Mesenchymal stem cell (in vitro differentiated cells and primary cell): Measurements from ENCODE around the gene TESMIN.

ENCODE experiments used
- DNase-seq: peaks from one replicate; pipeline ENCODE4 v3.0.0-alpha.2; 2013
- H2AFZ ChIP-seq: one replicate; pipeline ENCODE4 v1.6.1; 2013; ENCODE audit warnings: low read depth, mild to moderate bottlenecking, control low read depth, inconsistent platforms, low read length, moderate library complexity
- H2AK5ac ChIP-seq: 2 replicates; pipeline ENCODE4 v1.6.1; 2013; ENCODE audit warnings: low read length, moderate library complexity, mild to moderate bottlenecking, inconsistent platforms; ENCODE audit not compliant: severe bottlenecking
- H2BK120ac ChIP-seq: one replicate; pipeline ENCODE4 v1.6.1; 2013; ENCODE audit warnings: low read depth, mild to moderate bottlenecking, inconsistent platforms, low read length, moderate library complexity
- H2BK12ac ChIP-seq, 2 experiments: one replicate each; pipeline ENCODE4 v1.6.1; 2013; ENCODE audit warnings: inconsistent platforms in 2 of 2, low read length in 2 of 2, mild to moderate bottlenecking in 2 of 2, moderate library complexity in 2 of 2, control low read depth in 1 of 2
- H2BK15ac ChIP-seq: one replicate; pipeline ENCODE4 v1.6.1; 2013; ENCODE audit warnings: mild to moderate bottlenecking, low read depth, inconsistent platforms; ENCODE audit not compliant: poor library complexity, severe bottlenecking
- H2BK5ac ChIP-seq: 2 replicates; pipeline ENCODE4 v1.6.1; 2013; ENCODE audit warnings: low read depth, mild to moderate bottlenecking, low read length, control low read depth, inconsistent platforms; ENCODE audit not compliant: poor library complexity, severe bottlenecking
- H3K14ac ChIP-seq, 2 experiments: one replicate each; pipeline ENCODE4 v1.6.1; 2013; ENCODE audit warnings: inconsistent platforms in 2 of 2, low read length in 2 of 2, control low read depth in 1 of 2, mild to moderate bottlenecking in 1 of 2, moderate library complexity in 1 of 2
- H3K18ac ChIP-seq, 2 experiments: one replicate each; pipeline ENCODE4 v1.6.1; 2013; ENCODE audit warnings: inconsistent platforms in 2 of 2, low read length in 2 of 2, control low read depth in 1 of 2, low read depth in 1 of 2, mild to moderate bottlenecking in 1 of 2
- H3K23ac ChIP-seq, 2 experiments: one replicate each; pipeline ENCODE4 v1.6.1; 2013; ENCODE audit warnings: inconsistent platforms in 2 of 2, low read length in 2 of 2, mild to moderate bottlenecking in 2 of 2, moderate library complexity in 2 of 2, control low read depth in 1 of 2
- H3K27ac ChIP-seq: 2 replicates; pipeline ENCODE4 v1.5.1; 2013; ENCODE audit warnings: mild to moderate bottlenecking, moderate library complexity, low read length, control low read depth, inconsistent platforms; ENCODE audit not compliant: poor library complexity, severe bottlenecking
- H3K27me3 ChIP-seq, 2 experiments: 2 replicates each; pipeline versions ENCODE4 v1.6.1 to v1.7.0; 2013; ENCODE audit warnings: low read length in 2 of 2, mild to moderate bottlenecking in 2 of 2, moderate library complexity in 2 of 2, control low read depth in 1 of 2, inconsistent platforms in 1 of 2; ENCODE audit not compliant: control insufficient read depth in 1 of 2, insufficient read depth in 1 of 2
- H3K36me3 ChIP-seq, 2 experiments: 2 replicates each; pipeline versions ENCODE4 v1.6.1 to v1.7.0; 2013; ENCODE audit warnings: low read length in 2 of 2, control low read depth in 1 of 2, inconsistent platforms in 1 of 2, low read depth in 1 of 2, mild to moderate bottlenecking in 1 of 2; ENCODE audit not compliant: insufficient read depth in 2 of 2, control insufficient read depth in 1 of 2
- H3K4ac ChIP-seq, 2 experiments: one replicate each; pipeline ENCODE4 v1.6.1; 2013; ENCODE audit warnings: inconsistent platforms in 2 of 2, low read length in 2 of 2, mild to moderate bottlenecking in 2 of 2, moderate library complexity in 2 of 2, control low read depth in 1 of 2, low read depth in 1 of 2
- H3K4me1 ChIP-seq: 2 replicates; pipeline ENCODE4 v1.6.1; 2013; ENCODE audit warnings: low read depth, low read length, control low read depth; ENCODE audit not compliant: control insufficient read depth, insufficient read depth
- H3K4me2 ChIP-seq: 2 replicates; pipeline ENCODE4 v1.6.1; 2013; ENCODE audit warnings: low read length, mild to moderate bottlenecking, inconsistent platforms; ENCODE audit not compliant: poor library complexity, severe bottlenecking
- H3K4me3 ChIP-seq, 2 experiments: 2 replicates each; pipeline versions ENCODE4 v1.5.1 to v1.7.0; 2013; ENCODE audit warnings: low read length in 2 of 2, mild to moderate bottlenecking in 2 of 2, control low read depth in 1 of 2, low read depth in 1 of 2; ENCODE audit not compliant: insufficient read depth in 1 of 2
- H3K79me1 ChIP-seq: replicated peaks from 2 replicates; pipeline ENCODE4 v1.6.1; 2013; ENCODE audit warnings: mild to moderate bottlenecking, control low read depth, low read length, inconsistent platforms; ENCODE audit not compliant: poor library complexity, severe bottlenecking
- H3K9ac ChIP-seq: 2 replicates; pipeline ENCODE4 v1.7.0; 2013; ENCODE audit warnings: mild to moderate bottlenecking, low read length, moderate library complexity
- H3K9me3 ChIP-seq: 2 replicates; pipeline ENCODE4 v1.7.0; 2013; ENCODE audit warnings: mild to moderate bottlenecking, low read length; ENCODE audit not compliant: control insufficient read depth
- H4K8ac ChIP-seq: one replicate; pipeline ENCODE4 v1.6.1; 2013; ENCODE audit warnings: inconsistent platforms, mild to moderate bottlenecking, low read length, moderate library complexity
- H4K91ac ChIP-seq: one replicate; pipeline ENCODE4 v1.6.1; 2013; ENCODE audit warnings: mild to moderate bottlenecking, low read length, inconsistent platforms
- WGBS: methylation state at CpG from one replicate; pipeline ENCODE4 v1.1.7; 2013; ENCODE audit warnings: mixed read lengths; 5-methylcytosine and 5-hydroxymethylcytosine counted together

The TESMIN gene

DNA sequence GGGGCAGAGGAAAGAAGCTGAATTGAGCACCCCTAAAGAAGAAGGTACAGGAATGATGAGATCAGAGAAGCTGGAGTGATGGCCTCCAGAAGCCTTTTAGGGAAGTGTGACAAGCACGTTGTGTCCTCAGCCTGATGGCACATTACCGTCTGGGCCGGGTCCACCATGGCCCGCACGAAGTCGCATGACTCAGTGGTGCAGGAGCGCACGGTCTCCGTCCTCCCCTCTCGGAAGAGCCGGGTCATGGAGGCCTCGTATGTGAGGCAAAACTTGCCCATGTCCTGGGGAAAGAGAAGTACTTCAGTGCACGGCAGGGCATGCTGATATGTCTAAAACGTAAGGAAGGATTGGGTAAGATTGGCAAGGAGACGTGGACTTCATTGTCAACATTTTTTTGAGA, 11.2 kb upstream of the TESMIN start:
- Histone ChIP-seq H4K8ac (no peak overlapping the region), H2BK5ac (no peak overlapping the region), H3K18ac (no peak overlapping the region), H3K27ac (no peak overlapping the region), H3K4ac (no peak overlapping the region), H3K9ac (no peak overlapping the region), H2BK12ac (no peak overlapping the region), H3K36me3 (peaks cover 44 to 73% of the 10 kb centered on the region in 2 experiments), H4K91ac (no peak overlapping the region), H3K79me1 (no peaks in the 10 kb centered on the region), H3K27me3 (no peaks in the 10 kb centered on the region), H2AFZ (no peak overlapping the region), H3K4me1 (peaks cover 14% of the 10 kb centered on the region), H3K4me3 (no peak overlapping the region), H3K9me3 (no peaks in the 10 kb centered on the region), H2BK120ac (no peak overlapping the region), H2AK5ac (no peak overlapping the region), H3K14ac (no peak overlapping the region), H3K23ac (no peak overlapping the region), H3K4me2 (no peak overlapping the region), H2BK15ac (no peak overlapping the region)
- 98% methylated on average over 14 of the region's 15 CpGs for WGBS
- DNase-seq: no peak

DNA sequence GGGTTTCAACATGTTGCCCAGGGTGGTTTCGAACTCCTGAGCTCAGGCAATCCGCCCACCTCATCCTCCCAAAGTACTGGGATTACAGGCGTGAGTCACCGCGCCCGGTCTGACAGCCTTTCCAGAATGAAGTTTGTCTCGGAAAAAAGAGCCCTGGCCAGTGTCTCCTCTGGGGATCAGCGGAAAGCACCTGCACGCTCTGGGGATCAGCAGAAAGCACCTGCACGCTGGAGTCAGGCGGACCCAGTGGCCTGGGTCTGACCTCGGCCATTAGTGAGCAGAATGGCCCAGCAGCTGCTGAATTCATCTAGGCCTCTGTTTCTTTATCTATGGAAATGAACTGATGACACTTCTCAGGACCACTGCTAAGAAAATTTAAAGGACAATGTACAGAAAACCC, 10.5 kb upstream of the TESMIN start:
- H3K79me1 ChIP-seq: no peaks in the 10 kb centered on the region
- H2BK12ac ChIP-seq: no peak overlapping the region
- H2BK120ac ChIP-seq: no peak overlapping the region
- H2BK5ac ChIP-seq: no peak overlapping the region
- no peak overlapping the region for H3K18ac ChIP-seq
- no peak overlapping the region for H3K27ac ChIP-seq
- H4K8ac ChIP-seq: no peak overlapping the region
- no peak overlapping the region for H2AK5ac ChIP-seq
- DNase-seq: no peak
- H4K91ac ChIP-seq: no peak overlapping the region
- H3K14ac ChIP-seq: no peak overlapping the region
- H3K9ac ChIP-seq: no peak overlapping the region
- H3K4me2 ChIP-seq: no peak overlapping the region
- no peak overlapping the region for H3K4me3 ChIP-seq
- no peaks in the 10 kb centered on the region for H3K9me3 ChIP-seq
- H3K4me1 ChIP-seq: peaks cover 14% of the 10 kb centered on the region
- no peak overlapping the region for H2BK15ac ChIP-seq
- H3K36me3 ChIP-seq: peaks cover 47 to 73% of the 10 kb centered on the region in 2 experiments
- no peaks in the 10 kb centered on the region for H3K27me3 ChIP-seq
- H3K4ac ChIP-seq: no peak overlapping the region
- 85% methylated on average over 12 of the region's 12 CpGs for WGBS
- no peak overlapping the region for H3K23ac ChIP-seq
- H2AFZ ChIP-seq: no peak overlapping the region

DNA sequence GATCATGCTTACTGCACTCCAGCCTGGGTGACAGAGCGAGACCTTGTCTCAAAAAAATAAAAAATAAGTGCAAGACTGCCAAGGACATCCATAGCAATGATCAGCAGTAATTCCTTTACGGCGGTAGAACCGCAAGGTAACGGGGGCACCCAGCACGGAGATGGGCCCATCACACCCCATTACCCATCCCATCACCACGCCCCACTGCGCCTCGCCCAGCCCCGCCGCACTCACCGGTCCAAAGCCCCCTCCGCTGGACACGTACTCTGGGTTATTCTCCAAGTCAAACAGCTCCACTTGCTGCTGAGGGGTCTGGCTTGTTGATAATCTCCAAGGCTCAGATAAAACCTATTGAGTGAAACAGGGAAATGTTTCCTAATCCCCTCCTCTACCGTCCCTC, 8.7 kb upstream of the TESMIN start:
- no peak overlapping the region for H3K4me3 ChIP-seq
- no peak overlapping the region for H2BK12ac ChIP-seq
- no peak for DNase-seq
- peaks cover 56 to 78% of the 10 kb centered on the region in 2 experiments for H3K36me3 ChIP-seq
- H3K27me3 ChIP-seq: no peaks in the 10 kb centered on the region
- H3K4me1 ChIP-seq: peaks cover 14% of the 10 kb centered on the region
- no peak overlapping the region for H3K23ac ChIP-seq
- no peak overlapping the region for H3K9ac ChIP-seq
- H2BK15ac ChIP-seq: no peak overlapping the region
- no peak overlapping the region for H3K4ac ChIP-seq
- no peak overlapping the region for H2AFZ ChIP-seq
- WGBS: 92% methylated on average over 14 of the region's 15 CpGs
- no peak overlapping the region for H2AK5ac ChIP-seq
- no peaks in the 10 kb centered on the region for H3K79me1 ChIP-seq
- no peak overlapping the region for H4K8ac ChIP-seq
- no peak overlapping the region for H3K27ac ChIP-seq
- no peaks in the 10 kb centered on the region for H3K9me3 ChIP-seq
- no peak overlapping the region for H2BK5ac ChIP-seq
- H4K91ac ChIP-seq: no peak overlapping the region
- no peak overlapping the region for H2BK120ac ChIP-seq
- no peak overlapping the region for H3K4me2 ChIP-seq
- no peak overlapping the region for H3K18ac ChIP-seq
- H3K14ac ChIP-seq: no peak overlapping the region

DNA sequence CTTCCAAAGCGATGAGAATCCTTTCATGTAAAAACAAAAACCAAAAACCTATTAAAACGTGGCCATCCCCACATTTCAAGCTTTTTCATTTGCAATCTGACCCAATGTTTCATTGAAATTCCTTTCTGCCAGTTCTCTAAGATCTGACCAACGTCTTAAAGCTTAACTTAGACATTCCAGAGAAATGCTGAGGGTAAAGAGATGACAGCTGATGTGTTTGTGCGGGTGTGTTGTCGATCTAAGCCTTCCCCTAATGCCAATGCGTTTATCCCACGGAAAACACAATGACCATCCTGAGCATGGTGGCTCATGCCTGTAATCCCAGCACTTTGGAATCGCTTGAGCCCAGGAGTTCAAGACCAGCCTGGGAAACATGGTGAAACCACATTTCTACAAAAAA, 6.4 kb upstream of the TESMIN start:
- Histone ChIP-seq H3K4me1 (no peaks in the 10 kb centered on the region), H2BK15ac (no peak overlapping the region), H3K14ac (no peak overlapping the region), H3K9me3 (no peaks in the 10 kb centered on the region), H2AFZ (no peak overlapping the region), H4K8ac (no peak overlapping the region), H4K91ac (no peak overlapping the region), H3K36me3 (peaks cover 41 to 74% of the 10 kb centered on the region in 2 experiments), H3K79me1 (no peaks in the 10 kb centered on the region), H3K4me2 (no peak overlapping the region), H3K27me3 (peaks cover 0 to 5% of the 10 kb centered on the region in 2 experiments), H2BK12ac (no peak overlapping the region), H3K27ac (no peak overlapping the region), H3K4me3 (no peak overlapping the region), H2AK5ac (no peak overlapping the region), H3K18ac (no peak overlapping the region), H3K9ac (no peak overlapping the region), H3K4ac (no peak overlapping the region), H3K23ac (no peak overlapping the region), H2BK120ac (no peak overlapping the region), H2BK5ac (no peak overlapping the region)
- WGBS: 89% methylated on average over 8 of the region's 8 CpGs
- no peak for DNase-seq
